Tibial artery (tissue), 4 donors: ENCODE measurements around the gene ZNF14.
"Not testable (repeated sequence)": the region's sequence is repeated elsewhere in the genome, so short reads cannot be mapped to it uniquely, and the experiment has no call there.

Experiments used
- DNase-seq, 2 donors: peaks; one replicate each; pipeline ENCODE4 v3.0.0-alpha.2; 2019
- H3K27ac ChIP-seq, 2 donors: fragments of 200-600 bp; sonication (generic) in 1 of 2; 1 replicate in 1 of 2; 2 replicates in 1 of 2; pipeline ENCODE4 v1.5.1; 2018 to 2019; ENCODE audit warnings: mild to moderate bottlenecking in 1 of 2
- H3K27me3 ChIP-seq, 2 donors: fragments of 200-600 bp; sonication (generic) in 1 of 2; one replicate each; pipeline versions ENCODE4 v1.5.1 to v1.6.0; 2016 to 2019
- H3K36me3 ChIP-seq, 3 donors: fragments of 200-600 bp; sonication (generic) in 2 of 3; one replicate each; pipeline ENCODE4 v1.5.1; 2016 to 2019; ENCODE audit warnings: mild to moderate bottlenecking in 2 of 3
- H3K4me1 ChIP-seq, 4 donors: fragments of 200-600 bp; sonication (generic) in 2 of 4; 1 replicate in 3 of 4; 2 replicates in 1 of 4; pipeline ENCODE4 v1.5.1; 2016 to 2019
- H3K4me3 ChIP-seq, 2 donors: fragments of 200-600 bp; sonication (generic) in 1 of 2; 1 replicate in 1 of 2; 2 replicates in 1 of 2; pipeline ENCODE4 v1.5.1; 2018 to 2019; ENCODE audit warnings: mild to moderate bottlenecking in 2 of 2
- H3K9me3 ChIP-seq, 3 donors: fragments of 200-600 bp; sonication (generic) in 1 of 3; one replicate each; pipeline ENCODE4 v1.5.1; 2016 to 2019
- CTCF ChIP-seq, 2 experiments: fragments of 200-600 bp in 1 of 2; fragments of 450-650 bp in 1 of 2; IDR thresholded peaks; one replicate each; pipeline ENCODE4 v1.5.1; 2017 to 2019; ENCODE audit warnings: antibody characterized with exemption in 2 of 2, mild to moderate bottlenecking in 1 of 2, moderate library complexity in 1 of 2
- intact Hi-C: fragments of 100-400 bp; cut with DNase I; formaldehyde crosslinking; loops from one replicate; pipeline ENCODE4 v1.15.0; 2023; ENCODE audit warnings: low total_unique reads

Gene ZNF14

GRCh38 chr19:19696386-19696785 is 36.5 kb downstream of the ZNF14 start:
- Histone ChIP-seq H3K4me3 (no peak overlapping the region), H3K27me3 (no peaks in the 10 kb centered on the region), H3K4me1 (no peaks in the 10 kb centered on the region), H3K9me3 (peaks cover 7 to 63% (median 37%) of the 10 kb centered on the region in 3 donors), H3K27ac (no peak overlapping the region), H3K36me3 (peaks cover 11 to 21% (median 19%) of the 10 kb centered on the region in 3 donors)
- DNase-seq: no peak
- intact Hi-C loops: no loop called here
- no peak for TF ChIP-seq CTCF (IDR thresholded peaks at IDR 0.05)

GRCh38 chr19:19691683-19692082 is 41.2 kb downstream of the ZNF14 start:
- H3K9me3 ChIP-seq: peaks cover 0 to 30% (median 7%) of the 10 kb centered on the region in 3 donors
- no peak overlapping the region for H3K4me3 ChIP-seq
- no peak overlapping the region for H3K27ac ChIP-seq
- H3K27me3 ChIP-seq: no peaks in the 10 kb centered on the region
- H3K4me1 ChIP-seq: no peaks in the 10 kb centered on the region
- H3K36me3 ChIP-seq: peaks cover 0 to 8% (median 0%) of the 10 kb centered on the region in 3 donors
- intact Hi-C loops: no loop called here
- no peak for DNase-seq
- TF ChIP-seq CTCF (IDR thresholded peaks at IDR 0.05): no peak

- DNase-seq, H3K4me3 ChIP-seq, H3K4me1 ChIP-seq, intact Hi-C loops, H3K27me3 ChIP-seq, H3K27ac ChIP-seq: not testable (repeated sequence)
- Histone ChIP-seq H3K9me3 (peaks cover 0 to 30% (median 18%) of the 10 kb centered on the region in 3 donors), H3K36me3 (peaks cover 15 to 18% (median 15%) of the 10 kb centered on the region in 3 donors)
These were observed 43.9 kb downstream of the ZNF14 start for GRCh38 chr19:19689023-19689422.

GRCh38 chr19:19687090-19687489 is 45.8 kb downstream of the ZNF14 start:
- Histone ChIP-seq H3K36me3 (peaks cover 15 to 30% (median 25%) of the 10 kb centered on the region in 3 donors), H3K4me3 (no peak overlapping the region), H3K27ac (no peak overlapping the region), H3K9me3 (peaks cover 0 to 44% (median 18%) of the 10 kb centered on the region in 3 donors), H3K27me3 (no peaks in the 10 kb centered on the region), H3K4me1 (no peaks in the 10 kb centered on the region)
- no peak for TF ChIP-seq CTCF (IDR thresholded peaks at IDR 0.05)
- DNase-seq: no peak
- intact Hi-C loops: no loop called here

GRCh38 chr19:19686580-19686979 is 46.3 kb downstream of the ZNF14 start:
- intact Hi-C loops: no loop called here
- TF ChIP-seq CTCF (IDR thresholded peaks at IDR 0.05): no peak
- H3K9me3 ChIP-seq: peaks cover 0 to 44% (median 18%) of the 10 kb centered on the region in 3 donors

GRCh38 chr19:19686119-19686518 is 46.8 kb downstream of the ZNF14 start:
- H3K27me3 ChIP-seq, H3K4me1 ChIP-seq, DNase-seq, intact Hi-C loops, H3K4me3 ChIP-seq, H3K27ac ChIP-seq: not testable (repeated sequence)
- H3K9me3 ChIP-seq: peaks cover 0 to 48% (median 18%) of the 10 kb centered on the region in 3 donors
- H3K36me3 ChIP-seq: peaks cover 19 to 35% (median 31%) of the 10 kb centered on the region in 3 donors

More at GRCh38 chr19:19686580-19686979, 46.3 kb downstream of the ZNF14 start:
- peaks cover 15 to 32% (median 27%) of the 10 kb centered on the region in 3 donors for H3K36me3 ChIP-seq
- H3K4me3 ChIP-seq: no peak overlapping the region
- H3K27ac ChIP-seq: no peak overlapping the region
- no peaks in the 10 kb centered on the region for H3K4me1 ChIP-seq
- no peak for DNase-seq
- H3K27me3 ChIP-seq: no peaks in the 10 kb centered on the region
